GM12878 (cell line): ENCODE data around the gene KLHL26. TPM values are rescaled to one million over a fixed set of nuclear protein-coding genes. Genes with fewer than 3 reads are reported as not detected.
A peak's percentile ranks its signal among the peaks of the same experiment; 100 is the strongest.

Source experiments
- ATAC-seq: fragments of 200-7000 bp; cut with Tn5 transposase; 3 replicates; pipeline ENCODE4 v1.9.1; 2020; ENCODE audit warnings: mild to moderate bottlenecking, moderate library complexity
- BruUV-seq: library from RNA; stranded (reverse); fragments of 400-500 nt; replicated peaks from 2 replicates; lab custom pipeline; 2021; lab: Mats Ljungman, UMichigan
- CTCF ChIA-PET: fragments of 300-600 bp; sonication (Branson Sonifier 250); formaldehyde crosslinking; extraction: SDS; loops from one replicate; lab custom pipeline; 2021; ENCODE audit warnings: inconsistent platforms; lab: Yijun Ruan, JAX
- POLR2A ChIA-PET: fragments of 350-600 bp; formaldehyde crosslinking; extraction: SDS; loops from one replicate; lab custom pipeline; 2021; ENCODE audit warnings: inconsistent platforms; lab: Charles Lee
- RAD21 ChIA-PET: fragments of 300-600 bp; sonication (Branson Sonifier 250); formaldehyde crosslinking; loops from one replicate; lab custom pipeline; 2023; ENCODE audit warnings: antibody characterized with exemption; ENCODE audit not compliant: unreplicated experiment; lab: Charles Lee
- SMC1A ChIA-PET: fragments of 300-600 bp; sonication (Branson Sonifier 250); formaldehyde crosslinking; loops from one replicate; lab custom pipeline; 2023; ENCODE audit not compliant: unreplicated experiment, uncharacterized antibody; lab: Charles Lee
- DNase-seq: peaks from one replicate; pipeline ENCODE4 v3.0.0-alpha.2; 2011; ENCODE audit warnings: low read depth, low spot score
- FAIRE-seq: peaks from 3 replicates; lab custom pipeline; 2011; peaks lifted over from hg19 to GRCh38; lab: Jason Lieb, UNC
- H2AFZ ChIP-seq: 2 replicates; pipeline ENCODE4 v1.6.0; 2011; ENCODE audit warnings: low read depth, low read length, control low read depth; ENCODE audit not compliant: control insufficient read depth
- H3K27ac ChIP-seq: 2 replicates; pipeline ENCODE4 v1.5.1; 2011; ENCODE audit warnings: control low read depth; ENCODE audit not compliant: control insufficient read depth, insufficient read depth
- H3K27me3 ChIP-seq, 2 experiments: replicated peaks in 1 of 2; 2 replicates each; pipeline versions ENCODE4 v1.6.0 to v1.6.1; 2011; ENCODE audit warnings: low read length in 1 of 2; ENCODE audit not compliant: control insufficient read depth in 2 of 2, insufficient read depth in 2 of 2
- H3K36me3 ChIP-seq, 2 experiments: 2 replicates each; pipeline ENCODE4 v1.5.1; 2011; ENCODE audit warnings: low read length in 1 of 2; ENCODE audit not compliant: control insufficient read depth in 2 of 2, insufficient read depth in 2 of 2
- H3K4me1 ChIP-seq: 2 replicates; pipeline ENCODE4 v1.6.1; 2011; ENCODE audit warnings: mild to moderate bottlenecking, low read length, moderate library complexity, mixed read lengths; ENCODE audit not compliant: control insufficient read depth, insufficient read depth
- H3K4me2 ChIP-seq: 2 replicates; pipeline ENCODE4 v1.6.0; 2011; ENCODE audit warnings: control low read depth; ENCODE audit not compliant: control insufficient read depth, insufficient read depth
- H3K4me3 ChIP-seq: fragments of 200-600 bp; sonication (generic); 2 replicates; pipeline ENCODE4 v1.5.1; 2016
- H3K79me2 ChIP-seq: 2 replicates; pipeline ENCODE4 v1.6.0; 2011; ENCODE audit warnings: low read length; ENCODE audit not compliant: control insufficient read depth, insufficient read depth
- H3K9ac ChIP-seq: 2 replicates; pipeline ENCODE4 v1.8.0; 2011; ENCODE audit warnings: low read length, control low read depth, mixed read lengths; ENCODE audit not compliant: control insufficient read depth, insufficient read depth
- H3K9me3 ChIP-seq: replicated peaks from 3 replicates; pipeline ENCODE4 v1.5.1; 2011; ENCODE audit warnings: mild to moderate bottlenecking, low read length; ENCODE audit not compliant: control insufficient read depth, insufficient read depth
- H4K20me1 ChIP-seq: 2 replicates; pipeline ENCODE4 v1.6.0; 2011; ENCODE audit not compliant: control insufficient read depth, insufficient read depth
- CBX3 ChIP-seq: fragments of 200-600 bp; sonication (generic); IDR thresholded peaks from 2 replicates; pipeline ENCODE4 v1.6.1; 2016; ENCODE audit warnings: low read depth, borderline replicate concordance
- EED ChIP-seq: sonication (generic); IDR thresholded peaks from 2 replicates; pipeline ENCODE4 v1.6.1; 2016; ENCODE audit warnings: antibody characterized with exemption, low read depth
- GABPA ChIP-seq: IDR thresholded peaks from 2 replicates; pipeline ENCODE4 v1.6.1; 2014; ENCODE audit warnings: antibody characterized with exemption, low read depth, mild to moderate bottlenecking, inconsistent platforms
- IRF4 ChIP-seq: IDR thresholded peaks from 2 replicates; pipeline ENCODE4 v1.6.1; 2011; ENCODE audit warnings: low read depth, low read length
- KDM1A ChIP-seq: fragments of 200-600 bp; sonication (generic); IDR thresholded peaks from 2 replicates; pipeline ENCODE4 v1.6.1; 2016; ENCODE audit warnings: borderline replicate concordance
- LARP7 ChIP-seq: fragments of 450-650 bp; IDR thresholded peaks from 2 replicates; pipeline ENCODE4 v1.6.1; 2017; ENCODE audit warnings: mild to moderate bottlenecking
- NBN ChIP-seq: fragments of 450-650 bp; IDR thresholded peaks from 2 replicates; pipeline ENCODE4 v1.6.1; 2016
- NFIC ChIP-seq: IDR thresholded peaks from 2 replicates; pipeline ENCODE4 v1.6.1; 2012; ENCODE audit warnings: low read depth, mild to moderate bottlenecking, inconsistent platforms, low read length, moderate library complexity
- POLR2A ChIP-seq: IDR thresholded peaks from 2 replicates; pipeline ENCODE4 v1.6.1; 2011; ENCODE audit warnings: low read depth, mild to moderate bottlenecking, low read length
- RCOR1 ChIP-seq: conservative IDR thresholded peaks from 2 replicates; pipeline ENCODE4 v1.6.1; 2012; ENCODE audit warnings: low read depth, low read length, improper control_type of control experiment
- STAT3 ChIP-seq: IDR thresholded peaks from 2 replicates; pipeline ENCODE4 v1.6.1; 2011; ENCODE audit warnings: low read depth, low read length, improper control_type of control experiment
- SUPT20H ChIP-seq: IDR thresholded peaks from 2 replicates; pipeline ENCODE4 v1.6.1; 2011; ENCODE audit warnings: low read depth, mild to moderate bottlenecking, low read length, moderate library complexity, borderline replicate concordance; ENCODE audit not compliant: control insufficient read depth
- WGBS: methylation state at CpG from one replicate; pipeline ENCODE4 v1.1.6; 2016; ENCODE audit warnings: low lambda C conversion rate; ENCODE audit not compliant: insufficient replicate concordance, insufficient coverage; ENCODE audit errors: missing lambda C conversion rate; 5-methylcytosine and 5-hydroxymethylcytosine counted together
- in situ Hi-C: fragments of 300-500 bp; cut with MboI; formaldehyde crosslinking; loops from 9 replicates; pipeline ENCODE4 v1.14.3; 2018; ENCODE audit warnings: mixed read lengths
- intact Hi-C: fragments of 100-400 bp; cut with micrococcal nuclease; formaldehyde crosslinking; loops from one replicate; pipeline ENCODE4 v1.14.2; 2022; ENCODE audit not compliant: unreplicated experiment
- polyA plus RNA-seq, 11 experiments: library from polyadenylated mRNA; depleted of rRNA in 4 of 11; unstranded in 6 of 11; stranded (reverse) in 5 of 11; fragments of >200 nt; fragmentation: Nextera tagmentation in 4 of 11; fragmentation: Illumina TruSeq in 1 of 11; extraction: Ambion mirVana in 4 of 11; extraction: Trizol in 1 of 11; gene quantifications; 1 replicate in 1 of 11; 2 replicates in 10 of 11; pipeline versions ENCODE4 v1.2.1 to v1.2.3, GENCODE V29; 2011 to 2016; ENCODE audit warnings: inconsistent platforms in 2 of 11, missing spikeins in 2 of 11, low read depth in 1 of 11
- total RNA-seq, 4 experiments: library from RNA; depleted of rRNA in 3 of 4; stranded (reverse); fragments of >200 nt in 3 of 4; fragmentation: Illumina TruSeq in 1 of 4; extraction: Trizol in 1 of 4; gene quantifications; 2 replicates each; pipeline versions ENCODE4 v1.2.1 to v1.2.3, GENCODE V29; 2013 to 2021
- TF ChIP-seq, protein P1 (sequence below): fragments of 450-650 bp; IDR thresholded peaks from 2 replicates; pipeline ENCODE4 v1.6.1; 2018; ENCODE audit warnings: mild to moderate bottlenecking, low read depth, moderate library complexity; ENCODE audit not compliant: partially characterized antibody
- TF ChIP-seq, protein P2 (sequence below): fragments of 150-350 bp; IDR thresholded peaks from 2 replicates; pipeline ENCODE4 v1.6.1; 2016; ENCODE audit warnings: low read depth, low read length
- TF ChIP-seq, protein P3 (sequence below), 3 experiments: IDR thresholded peaks in 2 of 3; conservative IDR thresholded peaks in 1 of 3; 2 replicates each; pipeline ENCODE4 v1.5.1; 2011; ENCODE audit warnings: low read depth in 3 of 3, low read length in 3 of 3, mild to moderate bottlenecking in 3 of 3, control low read depth in 2 of 3, moderate library complexity in 2 of 3, inconsistent platforms in 1 of 3, mixed read lengths in 1 of 3; ENCODE audit not compliant: control insufficient read depth in 2 of 3, insufficient read depth in 1 of 3; ENCODE audit errors: extremely low read depth in 1 of 3

KLHL26 gene
- total and polyA plus RNA-seq, 10 of the 15 experiments (the other 5 are each of a cell fraction or from before 2014, with no cell fraction given) = 0.18 to 14.6 (median 2.9) TPM

DNA sequence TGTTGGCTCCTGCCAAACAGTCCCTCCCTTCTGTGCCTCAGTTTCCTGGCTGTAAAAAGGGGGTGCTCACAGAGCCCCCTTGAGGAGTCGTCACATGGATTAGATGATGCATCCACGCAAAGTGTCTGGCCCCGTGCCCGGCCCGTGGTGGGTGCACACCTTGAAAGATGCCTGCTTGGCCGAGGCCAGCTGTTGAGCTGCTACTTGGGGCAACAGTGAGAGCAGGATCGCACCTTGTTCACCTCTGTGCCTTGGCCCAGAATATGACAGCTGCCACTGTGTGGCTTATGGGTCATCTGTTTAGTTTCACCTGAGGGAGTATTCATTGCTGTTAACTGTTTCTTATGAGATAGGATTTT is 64.4 kb downstream of the KLHL26 start:
- intact Hi-C loops = no loop called here
- DNase-seq (no peak), FAIRE-seq (no peak), ATAC-seq (peak; percentile 27)
- H2AFZ ChIP-seq = 0 out of 2 replicates have a peak overlapping the region, but pooled peaks have one; percentile 10
- ChIA-PET POLR2A (interaction anchor here (0.7 kb wide), 1 partner anchor 19 kb away, joined by 4 read pairs; no protein-coding TSS in a partner anchor), CTCF (interaction anchor here (0.6 kb wide), 1 partner anchor 244 kb away, joined by 3 read pairs; no protein-coding TSS in a partner anchor), SMC1A (no interaction called here), RAD21 (interaction anchor here (1.4 kb wide), 1 partner anchor 146 kb away, joined by 5 read pairs; no protein-coding TSS in a partner anchor)
- no TSS peak for BruUV-seq
- H3K4me2 ChIP-seq = peak overlapping the region; percentile 94
- H3K9me3 ChIP-seq = no peaks in the 10 kb centered on the region
- no peaks in the 10 kb centered on the region for H3K27me3 ChIP-seq
- H3K9ac ChIP-seq = no peak overlapping the region
- WGBS = 17% methylated on average over 7 of the region's 7 CpGs
- TF ChIP-seq NFIC (no peak), IRF4 (no peak), EED (no peak), NBN (no peak), CBX3 (no peak), GABPA (no peak), LARP7 (no peak), RCOR1 (no peak), SUPT20H (no peak), STAT3 (no peak), KDM1A (no peak), POLR2A (no peak)
- TF ChIP-seq, protein P1, sequence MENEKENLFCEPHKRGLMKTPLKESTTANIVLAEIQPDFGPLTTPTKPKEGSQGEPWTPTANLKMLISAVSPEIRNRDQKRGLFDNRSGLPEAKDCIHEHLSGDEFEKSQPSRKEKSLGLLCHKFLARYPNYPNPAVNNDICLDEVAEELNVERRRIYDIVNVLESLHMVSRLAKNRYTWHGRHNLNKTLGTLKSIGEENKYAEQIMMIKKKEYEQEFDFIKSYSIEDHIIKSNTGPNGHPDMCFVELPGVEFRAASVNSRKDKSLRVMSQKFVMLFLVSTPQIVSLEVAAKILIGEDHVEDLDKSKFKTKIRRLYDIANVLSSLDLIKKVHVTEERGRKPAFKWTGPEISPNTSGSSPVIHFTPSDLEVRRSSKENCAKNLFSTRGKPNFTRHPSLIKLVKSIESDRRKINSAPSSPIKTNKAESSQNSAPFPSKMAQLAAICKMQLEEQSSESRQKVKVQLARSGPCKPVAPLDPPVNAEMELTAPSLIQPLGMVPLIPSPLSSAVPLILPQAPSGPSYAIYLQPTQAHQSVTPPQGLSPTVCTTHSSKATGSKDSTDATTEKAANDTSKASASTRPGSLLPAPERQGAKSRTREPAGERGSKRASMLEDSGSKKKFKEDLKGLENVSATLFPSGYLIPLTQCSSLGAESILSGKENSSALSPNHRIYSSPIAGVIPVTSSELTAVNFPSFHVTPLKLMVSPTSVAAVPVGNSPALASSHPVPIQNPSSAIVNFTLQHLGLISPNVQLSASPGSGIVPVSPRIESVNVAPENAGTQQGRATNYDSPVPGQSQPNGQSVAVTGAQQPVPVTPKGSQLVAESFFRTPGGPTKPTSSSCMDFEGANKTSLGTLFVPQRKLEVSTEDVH = no peak
- TF ChIP-seq, protein P2, sequence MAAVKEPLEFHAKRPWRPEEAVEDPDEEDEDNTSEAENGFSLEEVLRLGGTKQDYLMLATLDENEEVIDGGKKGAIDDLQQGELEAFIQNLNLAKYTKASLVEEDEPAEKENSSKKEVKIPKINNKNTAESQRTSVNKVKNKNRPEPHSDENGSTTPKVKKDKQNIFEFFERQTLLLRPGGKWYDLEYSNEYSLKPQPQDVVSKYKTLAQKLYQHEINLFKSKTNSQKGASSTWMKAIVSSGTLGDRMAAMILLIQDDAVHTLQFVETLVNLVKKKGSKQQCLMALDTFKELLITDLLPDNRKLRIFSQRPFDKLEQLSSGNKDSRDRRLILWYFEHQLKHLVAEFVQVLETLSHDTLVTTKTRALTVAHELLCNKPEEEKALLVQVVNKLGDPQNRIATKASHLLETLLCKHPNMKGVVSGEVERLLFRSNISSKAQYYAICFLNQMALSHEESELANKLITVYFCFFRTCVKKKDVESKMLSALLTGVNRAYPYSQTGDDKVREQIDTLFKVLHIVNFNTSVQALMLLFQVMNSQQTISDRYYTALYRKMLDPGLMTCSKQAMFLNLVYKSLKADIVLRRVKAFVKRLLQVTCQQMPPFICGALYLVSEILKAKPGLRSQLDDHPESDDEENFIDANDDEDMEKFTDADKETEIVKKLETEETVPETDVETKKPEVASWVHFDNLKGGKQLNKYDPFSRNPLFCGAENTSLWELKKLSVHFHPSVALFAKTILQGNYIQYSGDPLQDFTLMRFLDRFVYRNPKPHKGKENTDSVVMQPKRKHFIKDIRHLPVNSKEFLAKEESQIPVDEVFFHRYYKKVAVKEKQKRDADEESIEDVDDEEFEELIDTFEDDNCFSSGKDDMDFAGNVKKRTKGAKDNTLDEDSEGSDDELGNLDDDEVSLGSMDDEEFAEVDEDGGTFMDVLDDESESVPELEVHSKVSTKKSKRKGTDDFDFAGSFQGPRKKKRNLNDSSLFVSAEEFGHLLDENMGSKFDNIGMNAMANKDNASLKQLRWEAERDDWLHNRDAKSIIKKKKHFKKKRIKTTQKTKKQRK = no peak
- TF ChIP-seq, protein P3, sequence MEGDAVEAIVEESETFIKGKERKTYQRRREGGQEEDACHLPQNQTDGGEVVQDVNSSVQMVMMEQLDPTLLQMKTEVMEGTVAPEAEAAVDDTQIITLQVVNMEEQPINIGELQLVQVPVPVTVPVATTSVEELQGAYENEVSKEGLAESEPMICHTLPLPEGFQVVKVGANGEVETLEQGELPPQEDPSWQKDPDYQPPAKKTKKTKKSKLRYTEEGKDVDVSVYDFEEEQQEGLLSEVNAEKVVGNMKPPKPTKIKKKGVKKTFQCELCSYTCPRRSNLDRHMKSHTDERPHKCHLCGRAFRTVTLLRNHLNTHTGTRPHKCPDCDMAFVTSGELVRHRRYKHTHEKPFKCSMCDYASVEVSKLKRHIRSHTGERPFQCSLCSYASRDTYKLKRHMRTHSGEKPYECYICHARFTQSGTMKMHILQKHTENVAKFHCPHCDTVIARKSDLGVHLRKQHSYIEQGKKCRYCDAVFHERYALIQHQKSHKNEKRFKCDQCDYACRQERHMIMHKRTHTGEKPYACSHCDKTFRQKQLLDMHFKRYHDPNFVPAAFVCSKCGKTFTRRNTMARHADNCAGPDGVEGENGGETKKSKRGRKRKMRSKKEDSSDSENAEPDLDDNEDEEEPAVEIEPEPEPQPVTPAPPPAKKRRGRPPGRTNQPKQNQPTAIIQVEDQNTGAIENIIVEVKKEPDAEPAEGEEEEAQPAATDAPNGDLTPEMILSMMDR (IDR thresholded peaks at IDR 0.05 in 2 of 3, conservative IDR thresholded peaks at IDR 0.05 in 1 of 3; ENCODE audit: control insufficient read depth in 2 of 3, extremely low read depth in 1 of 3, insufficient read depth in 1 of 3, low read depth in 3 of 3, low read length in 3 of 3) = no peak
- no peaks in the 10 kb centered on the region for H3K36me3 ChIP-seq
- in situ Hi-C loops = no loop called here
- no peaks in the 10 kb centered on the region; the same call in 1 of the 2 replicates for H3K79me2 ChIP-seq
- H3K4me1 ChIP-seq = peaks cover 27% of the 10 kb centered on the region
- H3K27ac ChIP-seq = no peak overlapping the region
- 0 out of 2 replicates have a peak, but pooled peaks cover 2% of the 10 kb centered on the region for H4K20me1 ChIP-seq
- H3K4me3 ChIP-seq = peak overlapping the region; percentile 67; the same call in 1 of the 2 replicates
